HEK293 (cell line): Measurements from ENCODE around the gene ZC3H8.

Experiments used
- CTCF ChIP-seq: fragments of 450-650 bp; formaldehyde crosslinking; IDR thresholded peaks from 2 replicates; pipeline ENCODE4 v1.5.1; 2016; ENCODE audit warnings: missing biosample characterization, missing genetic modification characterization
- ELK4 ChIP-seq: IDR thresholded peaks from 2 replicates; pipeline ENCODE4 v1.6.1; 2011; ENCODE audit warnings: mild to moderate bottlenecking, low read depth, low read length, borderline replicate concordance
- MYNN ChIP-seq: fragments of 450-650 bp; formaldehyde crosslinking; IDR thresholded peaks from 2 replicates; pipeline ENCODE4 v1.5.1; 2016; ENCODE audit warnings: missing biosample characterization, missing genetic modification characterization, borderline replicate concordance
- PBX3 ChIP-seq: sonication (generic); formaldehyde crosslinking; IDR thresholded peaks from 2 replicates; pipeline ENCODE4 v1.8.1; 2022; ENCODE audit warnings: mild to moderate bottlenecking, moderate library complexity, missing genetic modification reagents
- TRIM28 ChIP-seq: IDR thresholded peaks from 2 replicates; pipeline ENCODE4 v1.6.1; 2011; ENCODE audit warnings: low read length, control low read depth, borderline replicate concordance
- WT1 ChIP-seq: fragments of 450-650 bp; formaldehyde crosslinking; IDR thresholded peaks from 2 replicates; pipeline ENCODE4 v1.5.1; 2016; ENCODE audit warnings: missing biosample characterization, missing genetic modification characterization
- ZNF132 ChIP-seq: fragments of 450-650 bp; formaldehyde crosslinking; IDR thresholded peaks from 2 replicates; pipeline ENCODE4 v1.5.1; 2017; ENCODE audit warnings: missing biosample characterization, missing genetic modification characterization, borderline replicate concordance
- ZNF280D ChIP-seq: fragments of 450-650 bp; formaldehyde crosslinking; IDR thresholded peaks from 2 replicates; pipeline ENCODE4 v1.5.1; 2016; ENCODE audit warnings: missing biosample characterization, missing genetic modification characterization
- ZNF302 ChIP-seq: fragments of 450-650 bp; formaldehyde crosslinking; IDR thresholded peaks from 2 replicates; pipeline ENCODE4 v1.5.1; 2016; ENCODE audit warnings: missing biosample characterization, missing genetic modification characterization, low read depth
- ZNF324 ChIP-seq: fragments of 450-650 bp; formaldehyde crosslinking; IDR thresholded peaks from 2 replicates; pipeline ENCODE4 v1.5.1; 2016; ENCODE audit warnings: missing biosample characterization, missing genetic modification characterization
- ZNF362 ChIP-seq: fragments of 450-650 bp; formaldehyde crosslinking; IDR thresholded peaks from 2 replicates; pipeline ENCODE4 v1.5.1; 2016; ENCODE audit warnings: missing biosample characterization, missing genetic modification characterization
- ZNF48 ChIP-seq: fragments of 450-650 bp; formaldehyde crosslinking; IDR thresholded peaks from 2 replicates; pipeline ENCODE4 v1.5.1; 2016; ENCODE audit warnings: missing biosample characterization, missing genetic modification characterization
- ZNF549 ChIP-seq: fragments of 450-650 bp; IDR thresholded peaks from 2 replicates; pipeline ENCODE4 v1.5.1; 2018; ENCODE audit warnings: missing biosample characterization, missing genetic modification characterization, mild to moderate bottlenecking, inconsistent platforms, moderate library complexity
- ZNF670 ChIP-seq: fragments of 450-650 bp; formaldehyde crosslinking; IDR thresholded peaks from 2 replicates; pipeline ENCODE4 v1.5.1; 2016; ENCODE audit warnings: missing biosample characterization, missing genetic modification characterization, low read depth

- TF ChIP-seq CTCF = no peak
- no peak for TF ChIP-seq MYNN (tag by site-specific recombination)
- TF ChIP-seq WT1 = no peak
- no peak for TF ChIP-seq TRIM28
- no peak for TF ChIP-seq ZNF280D (tag by site-specific recombination)
- TF ChIP-seq ZNF670 (tag by site-specific recombination) = no peak
- no peak for TF ChIP-seq ELK4
- no peak for TF ChIP-seq ZNF362 (tag by site-specific recombination)
- no peak for TF ChIP-seq PBX3
- no peak for TF ChIP-seq ZNF132
- no peak for TF ChIP-seq ZNF302
- TF ChIP-seq ZNF549 (tag by site-specific recombination) = no peak
- TF ChIP-seq ZNF324 (tag by site-specific recombination) = no peak
- TF ChIP-seq ZNF48 = no peak
These were observed 35.2 kb upstream of the ZC3H8 start for GRCh38 chr2:112290088-112290487.
